H9 (cell line): ENCODE results near the gene MRPS5. TPM values are rescaled to one million over a fixed set of nuclear protein-coding genes. Genes with fewer than 3 reads are reported as not detected.

Source experiments
- DNase-seq: peaks from one replicate; pipeline ENCODE4 v3.0.0-alpha.2; 2017
- H2AFZ ChIP-seq: one replicate; pipeline ENCODE4 v1.6.1; 2013; ENCODE audit warnings: mild to moderate bottlenecking, low read length, control low read depth, moderate library complexity
- H2AK5ac ChIP-seq: 2 replicates; pipeline ENCODE4 v1.6.1; 2013; ENCODE audit warnings: low read length, control low read depth, mixed read lengths; ENCODE audit not compliant: insufficient read length
- H2BK120ac ChIP-seq: one replicate; pipeline ENCODE4 v1.6.1; 2013; ENCODE audit warnings: low read depth, mild to moderate bottlenecking, low read length, control low read depth, inconsistent platforms; ENCODE audit not compliant: poor library complexity, severe bottlenecking
- H2BK12ac ChIP-seq: 2 replicates; pipeline ENCODE4 v1.6.1; 2013; ENCODE audit warnings: low read length, control low read depth, mixed read lengths, low read depth; ENCODE audit not compliant: insufficient read length
- H2BK15ac ChIP-seq: 2 replicates; pipeline ENCODE4 v1.6.1; 2013; ENCODE audit warnings: low read depth, low read length, control low read depth
- H2BK20ac ChIP-seq: one replicate; pipeline ENCODE4 v1.6.1; 2013; ENCODE audit warnings: low read depth, mild to moderate bottlenecking, low read length, control low read depth, inconsistent platforms; ENCODE audit not compliant: poor library complexity, severe bottlenecking
- H2BK5ac ChIP-seq: 2 replicates; pipeline ENCODE4 v1.6.1; 2013; ENCODE audit warnings: low read length, control low read depth, mixed read lengths; ENCODE audit not compliant: insufficient read length
- H3K14ac ChIP-seq: 2 replicates; pipeline ENCODE4 v1.6.1; 2013; ENCODE audit warnings: low read length, control low read depth; ENCODE audit not compliant: insufficient read depth
- H3K18ac ChIP-seq: 2 replicates; pipeline ENCODE4 v1.6.1; 2013; ENCODE audit warnings: low read depth, mild to moderate bottlenecking, mixed read lengths, low read length, control low read depth; ENCODE audit not compliant: insufficient read length
- H3K23ac ChIP-seq: 2 replicates; pipeline ENCODE4 v1.6.1; 2013; ENCODE audit warnings: low read length, control low read depth, mixed read lengths, low read depth; ENCODE audit not compliant: insufficient read length
- H3K23me2 ChIP-seq: 2 replicates; pipeline ENCODE4 v1.6.1; 2013; ENCODE audit warnings: low read depth, mild to moderate bottlenecking, mixed read lengths, low read length, control low read depth; ENCODE audit not compliant: insufficient read length, poor library complexity, severe bottlenecking
- H3K27ac ChIP-seq: 2 replicates; pipeline ENCODE4 v1.5.1; 2013; ENCODE audit warnings: low read length, control low read depth, mixed read lengths, low read depth; ENCODE audit not compliant: insufficient read length
- H3K27me3 ChIP-seq: 2 replicates; pipeline ENCODE4 v1.6.1; 2013; ENCODE audit warnings: low read length, control low read depth, inconsistent platforms; ENCODE audit not compliant: insufficient read depth
- H3K4ac ChIP-seq: 2 replicates; pipeline ENCODE4 v1.6.1; 2013; ENCODE audit warnings: low read depth, mild to moderate bottlenecking, control low read depth, inconsistent platforms, low read length, moderate library complexity
- H3K4me1 ChIP-seq: 2 replicates; pipeline ENCODE4 v1.6.1; 2013; ENCODE audit warnings: low read length, control low read depth, inconsistent platforms; ENCODE audit not compliant: insufficient read depth
- H3K4me2 ChIP-seq: 2 replicates; pipeline ENCODE4 v1.6.1; 2013; ENCODE audit warnings: low read length, control low read depth, mixed read lengths; ENCODE audit not compliant: insufficient read length, insufficient read depth
- H3K56ac ChIP-seq: 2 replicates; pipeline ENCODE4 v1.6.1; 2013; ENCODE audit warnings: low read depth, mild to moderate bottlenecking, mixed read lengths, low read length, control low read depth; ENCODE audit not compliant: insufficient read length
- H3K79me1 ChIP-seq: 2 replicates; pipeline ENCODE4 v1.6.1; 2013; ENCODE audit warnings: low read depth, mild to moderate bottlenecking, moderate library complexity, low read length, control low read depth, inconsistent platforms; ENCODE audit not compliant: insufficient read depth, poor library complexity, severe bottlenecking
- H3K79me2 ChIP-seq: 2 replicates; pipeline ENCODE4 v1.6.1; 2013; ENCODE audit warnings: low read length, control low read depth, inconsistent platforms; ENCODE audit not compliant: insufficient read depth
- H3K9ac ChIP-seq: 2 replicates; pipeline ENCODE4 v1.6.1; 2013; ENCODE audit warnings: low read length, control low read depth, mixed read lengths; ENCODE audit not compliant: insufficient read length; ENCODE audit errors: extremely low read depth
- H3K9me3 ChIP-seq: one replicate; pipeline ENCODE4 v1.6.1; 2013; ENCODE audit warnings: low read depth, low read length, inconsistent platforms; ENCODE audit not compliant: control insufficient read depth
- H3T11ph ChIP-seq: one replicate; pipeline ENCODE4 v1.6.1; 2013; ENCODE audit warnings: mild to moderate bottlenecking, low read length, control low read depth, inconsistent platforms
- H4K20me1 ChIP-seq: one replicate; pipeline ENCODE4 v1.6.1; 2013; ENCODE audit not compliant: control insufficient read depth, insufficient read length, insufficient read depth
- H4K5ac ChIP-seq: 2 replicates; pipeline ENCODE4 v1.6.1; 2013; ENCODE audit warnings: low read depth, mild to moderate bottlenecking, mixed read lengths, low read length, control low read depth; ENCODE audit not compliant: insufficient read length
- H4K8ac ChIP-seq: replicated peaks from 2 replicates; pipeline ENCODE4 v1.6.1; 2013; ENCODE audit warnings: low read length, control low read depth, mixed read lengths, low read depth; ENCODE audit not compliant: insufficient read length
- H4K91ac ChIP-seq: 2 replicates; pipeline ENCODE4 v1.6.1; 2013; ENCODE audit warnings: low read depth, mild to moderate bottlenecking, moderate library complexity, mixed read lengths, low read length, control low read depth; ENCODE audit not compliant: insufficient read length
- H3K27ac Mint-ChIP-seq, 3 experiments: 2 replicates in 2 of 3; 3 replicates in 1 of 3; pipeline ENCODE4 v1.8.0; 2020 to 2021; ENCODE audit warnings: mixed read lengths in 3 of 3, mild to moderate bottlenecking in 1 of 3, moderate library complexity in 1 of 3
- H3K27me3 Mint-ChIP-seq: 2 replicates; pipeline ENCODE4 v1.8.0; 2021; ENCODE audit warnings: low read depth, mild to moderate bottlenecking, moderate library complexity, mixed read lengths
- H3K36me3 Mint-ChIP-seq, 3 experiments: 2 replicates in 2 of 3; 3 replicates in 1 of 3; pipeline ENCODE4 v1.8.0; 2020 to 2021; ENCODE audit warnings: low read depth in 3 of 3, mixed read lengths in 3 of 3; ENCODE audit not compliant: insufficient read depth in 1 of 3
- H3K4me1 Mint-ChIP-seq, 2 experiments: 2 replicates each; pipeline ENCODE4 v1.8.0; 2020; ENCODE audit warnings: mixed read lengths in 2 of 2
- H3K4me3 Mint-ChIP-seq, 2 experiments: 2 replicates in 1 of 2; 3 replicates in 1 of 2; pipeline ENCODE4 v1.8.0; 2020 to 2021; ENCODE audit warnings: mild to moderate bottlenecking in 2 of 2, mixed read lengths in 2 of 2, moderate library complexity in 1 of 2
- H3K9me3 Mint-ChIP-seq, 2 experiments: 2 replicates in 1 of 2; 3 replicates in 1 of 2; pipeline ENCODE4 v1.8.0; 2020; ENCODE audit warnings: mild to moderate bottlenecking in 2 of 2, mixed read lengths in 2 of 2, moderate library complexity in 1 of 2
- WGBS: extraction: QIAGEN DNeasy Blood & Tissue Kit; methylation state at CpG from one replicate; pipeline ENCODE4 v1.1.7; 2013; ENCODE audit warnings: missing lambda C conversion rate, low lambda C conversion rate, mixed read lengths; ENCODE audit not compliant: insufficient read length; ENCODE audit errors: extremely low coverage; 5-methylcytosine and 5-hydroxymethylcytosine counted together
- total RNA-seq: library from RNA; stranded (reverse); gene quantifications from 2 replicates; pipeline ENCODE4 v1.2.1, GENCODE V29; 2021
- TF ChIP-seq, protein P1 (sequence below): fragments of 200-600 bp; sonication (generic); conservative IDR thresholded peaks from 3 replicates; pipeline ENCODE4 v1.8.0; 2021; ENCODE audit warnings: antibody characterized with exemption, mild to moderate bottlenecking

The MRPS5 gene
- total RNA-seq, 1 experiment from 2014 or later = 50.9 TPM

DNA sequence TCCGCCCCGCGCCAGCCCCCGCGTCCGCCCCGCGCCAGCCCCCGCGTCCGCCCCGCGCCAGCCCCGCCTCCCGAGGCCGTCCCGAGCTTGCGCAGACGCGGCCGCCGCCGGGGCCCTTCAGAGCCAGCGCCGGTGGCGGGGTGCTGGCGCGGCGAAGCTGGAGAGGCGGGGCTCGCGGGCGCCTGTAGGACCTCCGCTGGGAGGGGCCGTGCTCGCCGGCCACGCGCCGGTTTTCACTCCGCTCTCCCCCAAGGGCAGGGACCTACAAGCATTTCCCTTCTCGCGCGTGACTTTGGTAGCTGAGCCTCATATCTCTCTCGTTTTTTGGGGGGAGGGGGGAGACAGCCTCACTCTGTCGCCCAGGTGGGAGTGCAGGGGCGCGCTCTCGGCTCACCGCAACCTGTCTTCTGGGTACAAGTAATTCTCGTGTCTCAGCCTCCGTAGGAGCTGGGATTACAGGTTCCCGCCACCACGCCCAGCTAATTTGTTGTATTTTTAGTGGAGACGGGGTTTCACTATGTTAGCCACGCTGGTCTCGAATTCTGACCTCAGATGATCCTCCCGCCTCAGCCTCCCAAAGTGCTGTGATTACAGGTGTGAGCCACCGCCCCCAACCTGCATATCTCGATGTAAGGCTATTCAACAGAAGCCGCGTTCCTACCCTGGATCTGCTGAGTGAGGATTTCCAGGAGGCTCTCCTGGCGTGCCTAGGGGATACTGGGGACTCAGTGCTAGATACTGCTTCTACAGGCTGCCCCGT, 38.3 kb upstream of the MRPS5 start, which contains the start of gene ZNF514:
Gene ZNF514 (minus strand): TSS at position 159 of the 760 bp plus-strand sequence. CDS start 6,595 bp downstream, outside the sequence.
- Histone ChIP-seq H3K56ac (no peak within 1 kb of the TSS), H3K4ac (no peak within 1 kb of the TSS), H3K4me2 (peak within 1 kb of the TSS; percentile 83), H2BK20ac (no peak within 1 kb of the TSS), H3K18ac (peak within 1 kb of the TSS; percentile 78), H3K23me2 (peaks cover 6% of the 10 kb centered on the region), H3K9ac (peak within 1 kb of the TSS; percentile 3), H3K27me3 (no peaks in the 10 kb centered on the region), H3K79me2 (no peaks in the 10 kb centered on the region), H3K14ac (peak within 1 kb of the TSS; percentile 1; the same call in 1 of the 2 replicates), H3K79me1 (peaks cover 2% of the 10 kb centered on the region), H4K5ac (no peak within 1 kb of the TSS), H4K8ac (no peak within 1 kb of the TSS), H3K27ac (no peak within 1 kb of the TSS), H3T11ph (no peak within 1 kb of the TSS), H2BK120ac (no peak within 1 kb of the TSS), H3K4me1 (no peaks in the 10 kb centered on the region; the same call in 1 of the 2 replicates), H2BK5ac (no peak within 1 kb of the TSS), H2AFZ (no peak within 1 kb of the TSS), H3K9me3 (no peaks in the 10 kb centered on the region), H4K20me1 (no peaks in the 10 kb centered on the region), H2BK12ac (no peak within 1 kb of the TSS), H4K91ac (no peak within 1 kb of the TSS), H2BK15ac (no peak within 1 kb of the TSS), H3K23ac (no peak within 1 kb of the TSS), H2AK5ac (no peak within 1 kb of the TSS)
- Mint-ChIP-seq H3K9me3 (peaks cover 0 to 4% of the 10 kb centered on the region in 2 experiments; a peak in 3 of 5 replicates), H3K4me3 (peak within 1 kb of the TSS; percentile 78 to 96), H3K4me1 (peaks cover 11 to 14% of the 10 kb centered on the region in 2 experiments), H3K36me3 (peaks cover 15 to 22% (median 17%) of the 10 kb centered on the region in 3 experiments), H3K27ac (peak within 1 kb of the TSS in 2 of 3 experiments; percentile 73 to 95; a peak in 4 of 7 replicates), H3K27me3 (peaks cover 12% of the 10 kb centered on the region)
- peak; percentile 68 for DNase-seq
- no CpG with 5 or more reads among the region's 64 CpGs for WGBS
- TF ChIP-seq, protein P1, sequence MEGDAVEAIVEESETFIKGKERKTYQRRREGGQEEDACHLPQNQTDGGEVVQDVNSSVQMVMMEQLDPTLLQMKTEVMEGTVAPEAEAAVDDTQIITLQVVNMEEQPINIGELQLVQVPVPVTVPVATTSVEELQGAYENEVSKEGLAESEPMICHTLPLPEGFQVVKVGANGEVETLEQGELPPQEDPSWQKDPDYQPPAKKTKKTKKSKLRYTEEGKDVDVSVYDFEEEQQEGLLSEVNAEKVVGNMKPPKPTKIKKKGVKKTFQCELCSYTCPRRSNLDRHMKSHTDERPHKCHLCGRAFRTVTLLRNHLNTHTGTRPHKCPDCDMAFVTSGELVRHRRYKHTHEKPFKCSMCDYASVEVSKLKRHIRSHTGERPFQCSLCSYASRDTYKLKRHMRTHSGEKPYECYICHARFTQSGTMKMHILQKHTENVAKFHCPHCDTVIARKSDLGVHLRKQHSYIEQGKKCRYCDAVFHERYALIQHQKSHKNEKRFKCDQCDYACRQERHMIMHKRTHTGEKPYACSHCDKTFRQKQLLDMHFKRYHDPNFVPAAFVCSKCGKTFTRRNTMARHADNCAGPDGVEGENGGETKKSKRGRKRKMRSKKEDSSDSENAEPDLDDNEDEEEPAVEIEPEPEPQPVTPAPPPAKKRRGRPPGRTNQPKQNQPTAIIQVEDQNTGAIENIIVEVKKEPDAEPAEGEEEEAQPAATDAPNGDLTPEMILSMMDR = no peak
